Measurements from ENCODE around the gene RPP14.

DNA sequence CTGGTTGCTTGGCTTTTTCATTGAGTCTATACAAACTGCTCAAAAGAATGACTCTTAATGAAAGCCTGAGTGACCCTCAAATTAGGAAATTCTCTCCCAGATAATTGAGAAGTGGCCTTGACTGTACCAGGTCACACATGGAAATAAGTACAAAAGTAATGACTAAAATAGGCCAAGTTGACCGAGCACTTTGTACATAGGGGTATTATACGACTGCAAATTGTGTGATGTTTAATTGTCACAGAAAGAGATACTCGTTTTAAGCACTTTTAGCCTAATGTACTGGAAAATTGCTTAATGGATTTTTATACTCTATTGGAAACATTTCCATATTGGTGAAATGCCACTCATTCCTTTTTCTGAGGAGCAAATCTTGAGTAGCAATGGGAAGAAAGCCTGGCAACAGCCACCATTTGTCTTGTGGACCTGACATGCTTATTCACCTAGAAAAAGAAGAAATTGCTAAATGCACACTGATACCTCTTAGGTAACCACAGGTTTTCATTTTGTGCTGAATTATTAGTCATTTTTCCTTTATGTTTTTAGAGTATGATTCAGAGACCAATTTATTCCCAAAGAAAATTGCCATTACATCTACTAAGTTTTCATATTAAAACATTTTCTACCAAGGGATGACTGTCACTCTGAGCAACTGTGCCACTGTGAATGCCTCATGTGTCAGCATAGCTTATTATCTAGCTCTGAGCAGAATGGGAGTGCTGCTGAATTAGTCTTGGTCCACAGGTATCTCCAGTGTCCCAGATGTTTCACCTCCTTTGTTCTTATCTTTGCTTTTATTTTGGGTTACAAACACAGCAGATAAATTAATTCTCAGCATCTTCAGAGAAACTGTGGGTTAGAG lies 17.7 kb downstream of the RPP14 start:
- TF ChIP-seq POLR2A (IDR thresholded peaks at IDR 0.05; ENCODE audit: low read length) (no peak), GATA1 (IDR thresholded peaks at IDR 0.05; ENCODE audit: low read depth, low read length) (no peak)

Measured in erythroblast (primary cell).